GM19328 (cell line): ENCODE results near the gene CFAP53.
A peak's percentile ranks its signal among the peaks of the same experiment; 100 is the strongest.

ENCODE experiments used
- ATAC-seq: cut with Tn5 transposase; IDR thresholded peaks from one replicate; pipeline ENCODE4 v1.9.1; 2021; ENCODE audit warnings: mild to moderate bottlenecking, moderate library complexity; ENCODE audit not compliant: unreplicated experiment

The CFAP53 gene

DNA sequence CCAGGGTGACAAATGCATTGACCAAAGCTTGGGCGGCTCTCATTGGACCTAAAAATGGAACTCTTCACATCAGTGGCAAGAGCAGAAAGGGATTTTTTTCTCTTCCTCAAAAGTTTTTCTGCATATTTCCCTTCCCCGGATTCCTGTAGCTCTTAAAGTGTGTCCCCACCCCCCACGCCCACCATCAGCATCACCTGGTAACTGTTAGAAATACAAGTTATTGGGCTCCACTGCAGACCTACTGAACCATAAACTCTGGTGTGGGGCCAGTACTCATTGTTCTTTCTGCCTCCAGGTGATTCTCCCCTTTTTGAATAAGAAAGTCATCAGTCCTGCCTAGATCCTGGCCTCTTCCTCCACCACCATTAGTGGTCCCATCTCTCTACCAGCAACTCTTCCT, 70.0 kb downstream of the CFAP53 start:
- no peak for ATAC-seq

DNA sequence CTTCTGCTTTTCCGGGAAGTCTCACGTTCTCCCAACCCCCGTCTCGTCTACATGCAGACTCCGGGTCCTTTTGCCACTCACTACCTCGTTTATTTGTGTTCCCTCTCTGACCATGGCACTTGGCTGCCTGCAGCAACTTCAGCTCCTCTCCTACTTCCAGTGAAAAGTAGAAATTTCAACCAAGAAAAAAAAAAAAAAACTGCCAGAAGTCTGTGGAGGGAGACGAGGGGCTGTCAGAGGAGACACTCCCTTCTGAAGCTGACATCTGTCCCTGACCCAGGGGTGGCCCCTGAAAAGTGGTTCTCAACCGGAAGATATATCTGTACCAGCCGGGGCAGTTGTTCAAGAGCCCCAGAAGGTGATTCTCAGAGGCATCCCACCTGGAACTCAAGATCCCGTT, 70.6 kb downstream of the CFAP53 start:
- ATAC-seq: no peak

DNA sequence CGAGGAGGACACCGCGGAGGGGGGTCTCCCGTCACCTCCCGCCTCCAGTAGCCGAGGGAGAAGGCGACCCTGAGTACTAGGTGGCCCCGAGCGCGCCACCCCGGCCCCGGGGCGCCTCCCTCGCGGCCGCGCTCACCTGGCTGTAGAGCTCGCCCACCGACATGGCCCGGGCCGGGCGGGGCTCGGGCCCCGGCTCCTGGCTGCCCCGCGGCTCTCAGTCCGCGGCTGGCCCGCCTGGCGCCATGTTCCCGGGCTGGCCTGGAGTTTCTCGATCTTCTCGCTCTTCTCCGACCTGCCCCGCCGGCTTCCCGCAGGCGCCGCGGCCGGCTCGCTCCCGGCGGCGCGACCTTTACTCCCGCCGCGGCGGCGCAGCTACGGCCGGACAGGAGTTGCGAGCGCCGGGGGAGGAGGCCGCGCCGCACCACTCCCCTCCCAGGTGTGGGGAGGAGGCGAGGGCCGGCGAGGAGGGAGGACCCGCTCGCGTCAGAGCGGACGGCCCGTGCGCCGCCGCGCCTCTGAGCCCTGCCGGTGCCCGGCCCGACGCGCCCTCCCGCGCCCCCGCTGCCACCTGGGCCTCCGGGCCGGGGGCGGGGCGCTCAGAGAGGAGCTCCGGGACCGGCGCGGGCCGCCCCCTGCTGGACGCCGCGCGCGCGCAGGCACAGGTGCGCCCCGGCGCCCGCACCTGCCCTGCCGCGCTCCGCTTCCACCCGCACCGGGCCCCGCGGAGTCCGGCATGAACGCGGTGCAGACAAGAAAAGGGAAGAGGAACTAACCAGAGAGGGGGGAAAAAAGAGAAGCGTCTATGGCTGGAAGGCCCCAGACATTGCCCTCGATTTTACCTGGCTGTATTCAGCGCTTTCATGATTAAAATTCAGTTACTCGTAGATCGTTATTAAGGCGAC, 71.4 kb downstream of the CFAP53 start, which contains the start of gene MYO5B:
MYO5B (minus strand) TSS at position 517 of the 902 bp plus-strand sequence; CDS start at position 163, 354 bp downstream.
- ATAC-seq: peak; percentile 63

DNA sequence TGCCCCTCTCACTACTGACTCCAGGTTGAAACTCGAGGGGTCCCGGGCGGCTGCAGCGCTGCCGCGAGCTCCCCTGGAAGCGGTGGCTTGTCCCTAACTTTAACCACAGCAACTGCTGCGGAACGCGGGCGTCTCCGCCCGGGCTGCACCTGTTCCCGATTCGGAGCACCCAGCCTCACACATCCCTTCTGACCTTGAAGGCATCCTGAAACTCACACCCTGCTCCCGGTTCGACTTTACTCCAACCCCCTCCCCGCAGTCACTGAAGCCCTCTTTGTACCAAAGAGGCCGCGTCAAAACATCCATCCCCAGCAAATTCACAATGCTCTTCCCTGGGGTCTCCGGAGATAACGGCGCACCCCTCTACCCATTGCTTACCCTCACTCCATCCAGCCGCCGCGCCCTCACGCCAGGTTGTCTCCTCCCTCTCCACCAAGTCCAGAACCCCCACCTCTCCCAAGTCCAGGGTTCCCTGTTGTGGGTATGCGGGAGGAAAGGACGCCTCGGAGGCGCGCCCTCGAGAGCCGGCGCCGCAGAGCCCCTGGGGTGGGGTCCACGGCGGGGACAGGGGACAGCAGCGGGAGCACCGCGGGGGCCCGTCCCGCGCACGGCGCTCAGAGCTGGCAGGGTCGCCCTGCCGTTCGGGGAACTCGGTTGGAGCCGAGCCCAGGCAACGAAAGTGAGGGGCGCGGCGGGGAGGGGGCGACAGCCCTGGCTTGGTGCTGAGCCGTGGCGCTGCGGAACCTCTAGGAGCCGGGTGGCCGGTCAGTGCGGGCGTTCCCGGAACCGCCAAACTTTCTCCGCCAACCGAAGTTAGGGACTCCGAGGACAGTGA, 72.3 kb downstream of the CFAP53 start:
- ATAC-seq: no peak

DNA sequence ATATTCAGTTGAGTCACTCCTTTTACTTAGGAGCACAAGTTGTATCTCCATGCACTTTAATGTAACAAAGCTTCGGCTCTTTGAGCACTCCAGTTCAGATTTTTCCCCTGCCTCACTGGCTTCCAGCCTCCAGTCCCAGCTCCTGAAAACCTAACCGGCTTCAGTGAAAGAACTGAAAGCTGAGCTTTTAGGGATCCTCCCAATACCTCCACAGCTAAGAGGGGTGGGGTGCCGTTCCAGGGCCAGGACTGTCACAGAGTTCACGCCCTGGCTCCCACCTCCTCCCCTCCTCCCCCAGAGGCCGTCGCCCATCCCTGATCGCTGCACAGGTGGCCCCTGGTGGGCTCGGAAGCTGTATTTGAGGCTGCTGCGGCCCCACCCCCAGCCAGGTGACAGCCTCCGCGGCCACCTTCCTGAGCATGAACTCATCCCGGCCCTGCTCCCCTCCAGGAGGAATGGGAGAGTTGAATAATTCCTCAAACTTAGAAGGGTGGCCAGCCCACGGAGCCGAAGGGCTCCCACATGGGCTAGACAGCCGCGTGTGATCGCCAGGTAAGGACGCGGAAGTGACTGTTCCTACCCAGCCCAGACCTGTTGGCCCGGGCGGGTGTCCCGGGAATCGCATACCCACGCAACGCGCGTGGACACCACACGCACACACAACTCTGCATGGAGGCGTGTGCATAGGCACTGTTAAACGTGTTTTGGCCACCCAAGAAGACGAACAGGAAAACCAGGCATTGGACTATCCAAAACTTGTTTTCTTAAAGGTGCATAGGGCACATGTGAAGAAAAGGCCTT, 73.1 kb downstream of the CFAP53 start:
- ATAC-seq: no peak

DNA sequence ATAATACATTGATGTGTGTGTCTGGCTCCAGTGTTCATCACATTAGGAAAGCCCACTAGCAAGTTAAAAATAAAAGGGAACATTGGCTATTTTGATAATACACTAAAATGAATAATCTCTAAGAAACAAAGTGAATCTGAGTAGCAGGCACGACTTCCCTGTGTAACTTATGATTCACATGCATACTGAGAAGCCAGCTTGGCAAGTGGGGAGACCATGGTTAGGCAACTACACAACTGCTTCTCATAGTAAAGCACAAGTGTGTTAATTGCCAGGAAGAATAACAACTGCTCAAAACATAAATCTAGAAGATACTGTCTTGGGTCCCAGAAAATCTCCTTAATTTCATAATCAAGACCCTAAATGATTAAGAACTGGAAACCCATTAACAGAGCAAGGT, 75.4 kb downstream of the CFAP53 start:
- no peak for ATAC-seq

DNA sequence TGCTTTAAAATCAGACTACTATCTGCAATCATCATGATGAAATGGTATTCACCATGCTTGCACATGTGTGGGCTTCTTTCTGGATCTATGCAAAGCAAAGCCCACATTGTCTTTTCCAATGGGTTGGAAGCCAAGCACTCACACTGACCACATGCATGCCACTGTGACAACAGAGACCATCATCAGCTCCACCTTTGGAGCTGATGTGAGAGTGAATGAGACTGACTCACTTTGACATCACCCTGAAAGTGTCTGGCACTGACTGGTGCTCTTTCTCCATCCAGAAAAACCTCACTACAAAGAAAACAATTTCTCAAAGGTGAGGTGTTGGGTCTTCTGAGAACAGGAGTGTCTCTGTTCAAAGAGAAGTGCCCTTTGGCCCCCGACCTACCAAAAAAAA, 76.1 kb downstream of the CFAP53 start:
- no peak for ATAC-seq

DNA sequence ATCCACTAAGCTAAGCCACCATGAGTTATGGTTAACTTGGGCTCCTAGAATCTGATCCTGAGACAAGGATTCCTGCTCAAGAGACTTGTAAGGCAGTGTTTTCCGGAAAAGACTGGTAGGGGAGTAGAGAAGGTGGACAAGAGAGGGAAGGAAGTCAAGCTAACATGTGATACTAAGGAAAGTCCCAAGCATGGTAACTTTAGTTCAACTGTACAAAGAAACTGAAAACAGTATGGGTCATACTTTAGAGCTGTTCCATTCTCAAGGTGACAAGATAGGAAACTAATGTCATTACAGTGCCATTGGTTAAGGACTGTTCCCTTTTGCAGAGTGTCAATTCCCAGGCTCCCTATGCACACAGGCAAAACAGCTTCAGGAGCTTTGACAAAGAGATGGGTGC, 77.1 kb downstream of the CFAP53 start:
- peak; percentile 55 for ATAC-seq

DNA sequence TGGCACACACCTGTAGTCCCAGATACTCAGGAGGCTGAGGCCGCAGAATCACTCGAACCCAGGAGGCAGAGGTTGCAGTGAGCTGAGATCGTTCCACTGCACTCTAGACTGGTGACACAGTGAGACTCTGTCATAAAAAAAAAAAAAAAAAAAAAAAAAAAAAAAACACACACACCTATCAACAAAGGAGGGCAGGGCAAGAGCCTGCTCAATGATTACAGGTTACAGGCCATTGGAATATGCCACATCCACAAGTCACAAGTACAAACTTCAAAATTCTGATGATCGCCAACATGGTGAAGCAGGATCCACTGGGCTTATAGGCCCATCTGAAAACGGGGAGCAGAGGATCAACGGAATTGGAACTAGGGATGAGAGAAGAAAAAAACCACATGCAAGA, 77.6 kb downstream of the CFAP53 start:
- ATAC-seq: no peak

DNA sequence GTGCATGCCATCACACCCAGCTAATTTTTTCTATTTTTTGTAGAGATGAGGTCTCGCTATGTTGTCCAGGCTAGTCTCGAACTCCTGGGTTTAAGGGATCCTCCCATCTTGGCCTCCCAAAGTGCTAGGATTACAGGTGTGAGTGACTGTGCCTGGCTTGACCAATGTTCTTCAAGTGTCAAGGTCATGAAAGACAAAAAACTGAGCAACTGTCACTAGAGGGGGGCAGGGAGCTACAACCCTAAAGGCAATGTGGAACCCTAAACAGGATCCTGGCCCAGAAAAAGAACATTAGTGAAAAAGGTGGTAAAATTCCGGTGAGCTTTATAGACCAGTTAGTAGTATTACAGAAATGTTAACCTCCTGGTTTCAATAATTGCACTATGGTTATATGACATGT, 78.6 kb downstream of the CFAP53 start:
- no peak for ATAC-seq

DNA sequence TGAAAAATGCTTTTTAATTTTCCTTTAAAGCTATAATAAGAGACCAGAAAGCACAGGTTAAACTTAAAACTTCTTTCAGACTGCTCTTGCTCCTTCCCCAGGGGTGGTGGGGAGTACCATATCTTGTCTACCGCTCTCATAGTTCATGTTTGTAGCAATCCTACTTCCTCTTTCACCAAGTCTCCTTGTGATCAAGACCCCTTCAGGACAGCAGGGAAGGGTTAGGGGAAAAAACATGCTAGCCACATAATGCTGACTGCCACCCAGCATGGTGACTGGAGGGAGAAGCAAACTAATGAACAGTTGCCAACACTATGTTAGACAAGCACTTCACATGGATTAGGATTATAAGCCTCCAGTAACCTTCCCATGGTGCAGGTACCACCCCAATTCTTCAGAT, 79.9 kb downstream of the CFAP53 start:
- no peak for ATAC-seq

DNA sequence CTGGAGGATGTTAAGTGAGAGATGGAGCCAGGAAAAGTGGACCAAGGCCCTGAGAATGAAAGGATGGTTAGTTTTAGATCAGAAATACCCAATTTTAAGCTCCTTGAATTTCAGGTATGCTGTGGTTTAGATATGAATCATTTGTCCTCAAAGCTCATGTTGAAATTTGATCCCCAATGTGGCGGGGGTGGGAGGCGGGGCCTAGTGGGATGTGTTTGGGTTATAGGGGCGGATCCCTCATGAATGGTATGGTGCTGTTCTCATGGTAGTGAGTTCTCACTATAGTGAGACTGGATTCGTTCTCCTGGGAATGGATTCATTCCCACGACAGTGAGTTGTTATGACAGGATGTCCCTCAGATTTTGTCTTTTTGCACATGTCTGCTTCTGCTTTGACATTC, 82.7 kb downstream of the CFAP53 start:
- no peak for ATAC-seq

DNA sequence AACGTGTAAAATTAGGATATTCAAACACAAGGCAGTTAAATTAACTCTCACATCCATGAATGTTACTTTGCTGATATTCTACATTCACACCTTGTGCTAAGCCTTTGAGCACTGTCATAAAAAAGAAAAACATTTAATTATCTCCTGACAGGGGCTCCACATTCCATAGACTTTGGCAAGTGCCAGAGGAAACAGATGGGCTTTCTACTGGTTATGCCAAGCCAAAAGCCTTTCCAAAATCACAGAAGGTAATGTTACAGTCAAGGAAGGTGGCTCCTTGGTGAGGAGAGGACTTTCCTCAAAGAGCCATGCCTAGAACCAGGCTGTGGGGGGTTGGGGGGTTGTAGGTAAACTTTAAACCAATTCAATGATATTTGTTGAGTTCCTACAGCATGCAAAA, 83.8 kb downstream of the CFAP53 start:
- no peak for ATAC-seq

DNA sequence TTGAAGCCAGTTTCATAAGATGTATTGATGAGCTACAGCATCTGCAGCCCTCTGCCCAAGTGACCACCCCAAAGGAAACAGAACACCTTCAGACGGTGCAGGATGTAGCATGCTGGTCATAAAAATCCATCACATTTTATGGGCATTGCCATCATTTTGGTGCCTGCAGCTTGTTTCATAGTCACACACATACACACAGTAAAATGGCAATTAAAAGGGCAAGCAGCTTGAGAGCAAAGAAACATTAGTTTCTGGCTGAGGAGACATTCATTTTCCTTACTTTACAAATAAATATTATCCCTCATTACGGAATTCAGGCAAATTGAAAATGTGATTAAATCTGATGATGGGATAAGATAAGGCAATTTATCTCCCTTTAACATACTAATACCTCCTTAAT, 84.7 kb downstream of the CFAP53 start:
- ATAC-seq: no peak

DNA sequence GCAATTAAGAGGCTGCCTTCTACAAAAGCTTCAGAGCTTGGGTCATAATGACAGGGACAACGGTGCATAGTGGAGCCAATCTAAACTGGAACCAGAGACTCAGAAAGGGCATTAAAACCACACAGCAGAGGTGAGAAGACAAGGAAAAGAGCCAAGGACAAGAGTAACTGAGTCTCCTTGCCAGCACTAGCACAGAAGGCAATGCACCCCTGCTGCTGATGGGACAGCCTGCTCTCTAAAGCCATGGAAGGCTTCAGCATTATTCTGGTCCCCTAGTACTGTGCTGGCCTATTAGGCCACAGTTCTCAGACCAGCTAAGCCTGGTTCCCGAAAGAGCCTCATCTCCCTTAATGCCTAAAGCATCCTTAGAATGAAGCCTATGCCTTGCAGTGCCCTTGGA, 86.8 kb downstream of the CFAP53 start:
- no peak for ATAC-seq

DNA sequence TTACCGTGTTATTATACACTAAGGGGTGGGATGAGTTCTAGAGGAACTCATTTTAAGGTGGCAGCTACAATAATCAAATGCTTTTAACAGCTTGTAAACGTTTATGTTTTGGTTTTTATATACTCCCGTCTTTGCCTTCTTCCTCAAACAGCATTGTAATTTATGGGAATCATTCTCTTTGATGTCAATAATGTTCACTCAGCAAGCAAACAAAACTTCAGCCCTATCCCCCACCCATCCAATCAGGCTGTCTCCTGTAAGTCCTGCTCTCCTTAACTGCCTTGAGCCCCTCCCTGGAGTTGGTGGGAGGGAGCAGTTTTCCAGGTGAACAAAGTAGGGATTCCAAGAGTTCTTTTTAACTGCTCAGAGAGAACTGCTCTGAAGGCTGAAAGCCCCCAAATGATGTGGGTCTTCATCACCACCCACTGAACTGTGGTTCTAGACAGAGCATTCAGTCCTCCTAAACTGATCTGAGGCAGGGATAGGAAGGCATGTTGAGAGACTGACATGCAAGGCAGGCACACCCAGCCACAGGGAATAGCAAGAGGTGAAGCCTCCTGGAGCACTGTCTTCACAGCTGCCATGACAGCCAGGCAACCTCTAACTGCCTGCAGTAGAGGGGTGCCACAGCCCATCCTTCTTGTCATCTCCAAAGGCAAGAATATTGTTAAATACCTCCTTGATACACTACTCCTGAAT, 88.9 kb downstream of the CFAP53 start:
- no peak for ATAC-seq
